Measurements from ENCODE around the gene TMEM183A.

DNA sequence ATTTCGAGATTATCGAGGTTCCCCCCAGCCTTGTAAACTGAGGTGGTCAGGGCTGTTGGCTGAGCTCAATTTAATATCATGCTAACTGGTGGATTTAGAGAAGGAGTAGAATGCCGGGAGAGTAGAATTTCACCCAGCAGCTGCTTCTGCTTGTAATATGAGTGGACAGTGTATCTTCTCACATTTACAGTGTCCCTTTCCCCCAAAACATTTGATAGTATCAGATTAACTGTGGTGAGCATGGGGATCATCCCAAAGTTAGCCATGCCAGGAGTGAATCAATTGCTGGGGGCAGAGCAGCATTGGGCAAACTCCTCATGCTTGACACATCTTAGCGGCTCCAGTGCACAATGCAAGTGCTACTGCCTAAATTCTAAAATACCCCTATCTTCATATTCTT is 9.9 kb downstream of the TMEM183A start:
- TF ChIP-seq POLR2A (IDR thresholded peaks at IDR 0.05; ENCODE audit: low read depth, low read length), result no peak
- TF ChIP-seq POLR2AphosphoS5 (IDR thresholded peaks at IDR 0.05; ENCODE audit: low read depth, low read length), result no peak
- TF ChIP-seq PAX5 (IDR thresholded peaks at IDR 0.05; ENCODE audit: insufficient read depth, low read length, severe bottlenecking), result no peak
- no peak for TF ChIP-seq SPI1 (IDR thresholded peaks at IDR 0.05; ENCODE audit: low read depth, low read length)
- no peak for TF ChIP-seq TAF1 (IDR thresholded peaks at IDR 0.05; ENCODE audit: low read depth, low read length)
- no peak for TF ChIP-seq POU2F2 (IDR thresholded peaks at IDR 0.05; ENCODE audit: low read depth, low read length)

Measured in GM12891 (cell line).